Measurements from ENCODE around the gene IL26. TPM values are rescaled to one million over a fixed set of nuclear protein-coding genes. Genes with fewer than 3 reads are reported as not detected.

Gene IL26
- total and polyA plus RNA-seq, 7 donors = 0.22 to 0.36 TPM; not detected in 5

- intact Hi-C loops (cut with DNase I) = no loop called here
- H3K27me3 ChIP-seq = no peaks in the 10 kb centered on the region
- TF ChIP-seq CTCF (IDR thresholded peaks at IDR 0.05) = no peak
- no peak for DNase-seq
- no peak overlapping the region for H3K27ac ChIP-seq
- H3K9me3 ChIP-seq = no peaks in the 10 kb centered on the region
- H3K36me3 ChIP-seq = no peaks in the 10 kb centered on the region
- no peaks in the 10 kb centered on the region for H3K4me1 ChIP-seq
- 69 to 87% methylated on average over 1 of the region's 1 CpG for WGBS, 2 donors
- no peak overlapping the region for H3K4me3 ChIP-seq
These were observed 37.8 kb upstream of the IL26 start for GRCh38 chr12:68263366-68263765.

GRCh38 chr12:68261896-68262295, 36.3 kb upstream of the IL26 start:
- DNase-seq = no peak
- Histone ChIP-seq H3K4me3 (no peak overlapping the region), H3K27me3 (no peaks in the 10 kb centered on the region), H3K36me3 (no peaks in the 10 kb centered on the region), H3K27ac (no peak overlapping the region), H3K4me1 (no peaks in the 10 kb centered on the region), H3K9me3 (no peaks in the 10 kb centered on the region)
- intact Hi-C loops (cut with DNase I) = no loop called here
- TF ChIP-seq POLR2AphosphoS5 (IDR thresholded peaks at IDR 0.05) = no peak
- TF ChIP-seq CTCF (IDR thresholded peaks at IDR 0.05) = no peak
- TF ChIP-seq EP300 (IDR thresholded peaks at IDR 0.05) = no peak
- TF ChIP-seq POLR2A (IDR thresholded peaks at IDR 0.05) = no peak

- Histone ChIP-seq H3K4me1 (no peaks in the 10 kb centered on the region), H3K27ac (no peak overlapping the region), H3K27me3 (no peaks in the 10 kb centered on the region), H3K9me3 (no peaks in the 10 kb centered on the region), H3K36me3 (no peaks in the 10 kb centered on the region), H3K4me3 (no peak overlapping the region)
- no peak for DNase-seq
- TF ChIP-seq EP300 (IDR thresholded peaks at IDR 0.05) = no peak
- TF ChIP-seq POLR2AphosphoS5 (IDR thresholded peaks at IDR 0.05) = no peak
- TF ChIP-seq CTCF (IDR thresholded peaks at IDR 0.05) = no peak
- TF ChIP-seq POLR2A (IDR thresholded peaks at IDR 0.05) = no peak
- intact Hi-C loops (cut with DNase I) = no loop called here
- WGBS, 2 donors = 73 to 78% methylated on average over 3 of the region's 3 CpGs
These were observed 34.5 kb upstream of the IL26 start for GRCh38 chr12:68260153-68260552.

GRCh38 chr12:68259318-68259940, 33.8 kb upstream of the IL26 start:
- no peaks in the 10 kb centered on the region for H3K9me3 ChIP-seq
- intact Hi-C loops (cut with DNase I) = no loop called here
- no peak overlapping the region for H3K4me3 ChIP-seq
- no peaks in the 10 kb centered on the region for H3K36me3 ChIP-seq
- H3K27me3 ChIP-seq = no peaks in the 10 kb centered on the region
- TF ChIP-seq POLR2A (IDR thresholded peaks at IDR 0.05) (no peak), CTCF (IDR thresholded peaks at IDR 0.05) (no peak), POLR2AphosphoS5 (IDR thresholded peaks at IDR 0.05) (no peak), EP300 (IDR thresholded peaks at IDR 0.05) (no peak)
- 65 to 69% methylated on average over 3 of the region's 3 CpGs for WGBS, 2 donors
- no peak overlapping the region for H3K27ac ChIP-seq
- H3K4me1 ChIP-seq = no peaks in the 10 kb centered on the region
- no peak for DNase-seq

- no peak within 1 kb of the TSS for H3K4me3 ChIP-seq
These were observed 27.9 kb upstream of the IL26 start, which contains the start of gene IL22 for GRCh38 chr12:68253504-68253903. Gene IL22, minus strand, starts transcription at chr12:68253604. Its CDS starts 156 bp downstream, at chr12:68253448.

More at GRCh38 chr12:68253504-68253903, 27.9 kb upstream of the IL26 start, which contains the start of gene IL22:
- H3K27me3 ChIP-seq = no peaks in the 10 kb centered on the region
- H3K27ac ChIP-seq = no peak within 1 kb of the TSS
- no peaks in the 10 kb centered on the region for H3K4me1 ChIP-seq
- intact Hi-C loops (cut with DNase I) = no loop called here
- TF ChIP-seq POLR2A (IDR thresholded peaks at IDR 0.05) (no peak), EP300 (IDR thresholded peaks at IDR 0.05) (no peak), CTCF (IDR thresholded peaks at IDR 0.05) (no peak), POLR2AphosphoS5 (IDR thresholded peaks at IDR 0.05) (no peak)
- DNase-seq = no peak
- WGBS, 2 donors = 87 to 91% methylated on average over 7 of the region's 7 CpGs
- no peaks in the 10 kb centered on the region for H3K9me3 ChIP-seq
- no peaks in the 10 kb centered on the region for H3K36me3 ChIP-seq

Measured in sigmoid colon (tissue), 7 donors.